Naive B cell (primary cell): ENCODE results near the gene PAX8. TPM values are rescaled to one million over a fixed set of nuclear protein-coding genes. Genes with fewer than 3 reads are reported as not detected.

Source experiments
- ATAC-seq, 2 donors: fragments of 150-1000 bp; cut with Tn5 transposase; 2 replicates each; pipeline ENCODE4 v1.10.0; 2021; ENCODE audit warnings: low read depth in 2 of 2, mild to moderate bottlenecking in 2 of 2, moderate library complexity in 2 of 2
- DNase-seq: peaks from one replicate; pipeline ENCODE4 v3.0.0; 2022
- H3K27ac Mint-ChIP-seq, 6 donors: one replicate each; pipeline ENCODE4 v1.8.0; 2020 to 2022; ENCODE audit warnings: mild to moderate bottlenecking in 6 of 6, mixed read lengths in 6 of 6, moderate library complexity in 5 of 6, inconsistent platforms in 2 of 6
- H3K27me3 Mint-ChIP-seq, 3 donors: one replicate each; pipeline ENCODE4 v1.8.0; 2021 to 2022; ENCODE audit warnings: mixed read lengths in 3 of 3, mild to moderate bottlenecking in 1 of 3
- H3K36me3 Mint-ChIP-seq, 2 donors: one replicate each; pipeline ENCODE4 v1.8.0; 2020 to 2022; ENCODE audit warnings: mixed read lengths in 2 of 2, inconsistent platforms in 1 of 2, mild to moderate bottlenecking in 1 of 2
- H3K4me1 Mint-ChIP-seq, 3 donors: one replicate each; pipeline ENCODE4 v1.8.0; 2020 to 2022; ENCODE audit warnings: mixed read lengths in 3 of 3, inconsistent platforms in 1 of 3, mild to moderate bottlenecking in 1 of 3, moderate library complexity in 1 of 3
- H3K4me3 Mint-ChIP-seq, 8 donors: one replicate each; pipeline ENCODE4 v1.8.0; 2020 to 2022; ENCODE audit warnings: mild to moderate bottlenecking in 8 of 8, mixed read lengths in 8 of 8, moderate library complexity in 8 of 8, inconsistent platforms in 2 of 8
- H3K9me3 Mint-ChIP-seq, 7 donors: one replicate each; pipeline ENCODE4 v1.8.0; 2020 to 2022; ENCODE audit warnings: mixed read lengths in 7 of 7, mild to moderate bottlenecking in 5 of 7, inconsistent platforms in 2 of 7, moderate library complexity in 1 of 7
- polyA plus RNA-seq, 6 donors: library from polyadenylated mRNA; unstranded; fragments of 300-500 nt; fragmentation: Illumina TruSeq; gene quantifications; one replicate each; pipeline ENCODE4 v1.2.3, GENCODE V29; 2021; ENCODE audit warnings: low read depth in 6 of 6

Gene PAX8
- polyA plus RNA-seq, 6 donors from 2014 or later = 0.11 to 0.49 (median 0.38) TPM; not detected in 2

- Mint-ChIP-seq H3K36me3 (peaks cover 7 to 8% of the 10 kb centered on the region in 2 donors), H3K4me3 (peak overlapping the region; percentile 80 to 98 (median 91)), H3K27me3 (no peaks in the 10 kb centered on the region), H3K27ac (peak overlapping the region; percentile 55 to 99 (median 96)), H3K9me3 (peaks cover 0 to 4% (median 0%) of the 10 kb centered on the region in 7 donors), H3K4me1 (peaks cover 75 to 87% (median 87%) of the 10 kb centered on the region in 3 donors)
- ATAC-seq = no peak
- no peak for DNase-seq
Measured at GRCh38 chr2:113172721-113173541, 105.8 kb downstream of the PAX8 start.

DNA sequence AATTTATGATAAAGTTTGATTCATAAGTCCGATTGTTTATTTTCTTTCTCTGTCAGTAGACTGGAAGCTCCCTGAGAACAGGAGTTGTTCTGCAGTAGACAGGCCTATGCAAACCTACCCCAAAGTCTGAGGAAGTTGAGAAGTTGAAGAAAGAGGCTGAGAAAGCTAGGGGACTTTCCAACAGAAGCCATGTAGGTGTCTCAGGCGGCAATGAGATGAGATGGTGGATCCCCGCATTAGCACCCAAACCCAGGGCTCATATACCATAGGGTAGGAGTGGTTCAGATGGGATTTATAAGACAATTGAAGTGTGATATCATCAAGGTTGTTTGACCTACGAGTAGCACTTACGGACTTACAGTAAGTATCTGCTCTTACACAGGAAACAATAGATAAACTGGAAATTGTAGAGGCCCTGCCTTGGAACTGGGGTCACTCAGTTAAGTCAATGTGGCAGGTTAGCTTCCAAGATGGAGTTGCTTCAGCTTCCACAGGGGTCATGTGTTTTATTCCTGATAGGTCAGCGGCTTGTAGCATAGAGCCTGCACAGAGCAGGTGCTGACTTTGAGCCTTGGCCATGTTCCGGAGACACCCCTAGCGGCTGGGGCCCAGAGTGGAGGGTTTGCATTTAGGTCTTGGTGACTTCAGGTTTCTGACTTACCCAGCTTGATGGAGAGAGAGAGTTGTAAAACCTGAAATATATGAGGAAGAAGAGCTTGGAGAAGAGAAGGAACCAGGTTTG lies 107.2 kb downstream of the PAX8 start:
- ATAC-seq (no peak), DNase-seq (no peak)
- Mint-ChIP-seq H3K9me3 (peaks cover 0 to 4% (median 0%) of the 10 kb centered on the region in 7 donors), H3K4me3 (peak overlapping the region; percentile 41 to 92 (median 62)), H3K4me1 (peaks cover 69 to 89% (median 84%) of the 10 kb centered on the region in 3 donors), H3K36me3 (peaks cover 7 to 8% of the 10 kb centered on the region in 2 donors), H3K27ac (peak overlapping the region; percentile 33 to 99 (median 93)), H3K27me3 (no peaks in the 10 kb centered on the region)

DNA sequence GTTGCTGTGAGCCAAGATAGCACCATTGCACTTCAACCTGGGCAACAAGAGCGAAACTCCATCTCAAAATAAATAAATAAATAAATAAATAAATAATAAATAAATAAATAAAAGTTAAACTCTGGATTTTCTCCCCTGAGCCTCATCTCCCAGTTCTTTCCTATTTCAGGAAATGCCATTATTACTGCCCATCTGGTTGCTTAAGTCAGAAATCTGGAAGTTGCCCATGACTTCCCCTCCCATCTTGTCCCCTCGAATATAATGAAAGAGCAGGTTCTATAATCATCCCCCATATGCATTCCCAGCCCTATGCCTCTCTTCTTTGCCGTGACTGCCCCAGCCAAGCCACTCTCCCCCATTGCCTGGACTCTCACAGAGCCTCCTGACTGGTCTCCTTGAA lies 109.1 kb downstream of the PAX8 start:
- H3K4me3 Mint-ChIP-seq = peak overlapping the region in 6 of 8 donors; percentile 5 to 77 (median 50)
- H3K36me3 Mint-ChIP-seq = peaks cover 0 to 4% of the 10 kb centered on the region in 2 donors
- H3K4me1 Mint-ChIP-seq = peaks cover 61 to 77% (median 70%) of the 10 kb centered on the region in 3 donors
- ATAC-seq = no peak
- no peak for DNase-seq
- no peaks in the 10 kb centered on the region for H3K27me3 Mint-ChIP-seq
- H3K9me3 Mint-ChIP-seq = no peaks in the 10 kb centered on the region
- peak overlapping the region in 5 of 6 donors; percentile 71 to 87 (median 78) for H3K27ac Mint-ChIP-seq

GRCh38 chr2:113169002-113169530 lies 109.7 kb downstream of the PAX8 start:
- peaks cover 0 to 4% of the 10 kb centered on the region in 2 donors for H3K36me3 Mint-ChIP-seq
- no peaks in the 10 kb centered on the region for H3K9me3 Mint-ChIP-seq
- H3K27ac Mint-ChIP-seq = peak overlapping the region; percentile 73 to 92 (median 83)
- H3K4me3 Mint-ChIP-seq = peak overlapping the region in 7 of 8 donors; percentile 10 to 77 (median 58)
- no peaks in the 10 kb centered on the region for H3K27me3 Mint-ChIP-seq
- DNase-seq (peak; percentile 56), ATAC-seq (peak; percentile 71 to 72)
- H3K4me1 Mint-ChIP-seq = peaks cover 61 to 77% (median 73%) of the 10 kb centered on the region in 3 donors

DNA sequence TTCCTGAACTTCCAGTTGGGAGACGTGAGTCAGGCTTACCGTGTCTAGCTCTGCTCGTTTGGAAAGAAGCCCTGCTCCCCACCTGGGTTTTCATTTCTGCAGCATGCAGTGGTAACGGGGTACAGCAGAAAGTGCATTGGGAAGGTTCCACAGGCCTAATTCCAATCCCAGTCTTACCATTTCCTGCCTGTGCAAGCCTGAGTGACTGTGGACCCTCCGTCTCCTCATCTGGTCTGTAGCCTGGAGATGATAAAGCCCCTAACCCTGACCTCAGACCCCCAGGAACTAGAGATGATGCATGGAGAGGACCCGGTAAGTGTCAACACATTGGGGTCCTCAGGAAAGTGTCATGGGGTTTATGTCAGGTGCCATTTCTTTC lies 110.8 kb downstream of the PAX8 start:
- H3K36me3 Mint-ChIP-seq = peaks cover 0 to 5% of the 10 kb centered on the region in 2 donors
- H3K9me3 Mint-ChIP-seq = no peaks in the 10 kb centered on the region
- H3K4me3 Mint-ChIP-seq = peak overlapping the region in 3 of 8 donors; percentile 8 to 53 (median 36)
- DNase-seq (no peak), ATAC-seq (no peak)
- no peaks in the 10 kb centered on the region for H3K27me3 Mint-ChIP-seq
- H3K27ac Mint-ChIP-seq = peak overlapping the region in 4 of 6 donors; percentile 33 to 82 (median 72)
- peaks cover 51 to 68% (median 64%) of the 10 kb centered on the region in 3 donors for H3K4me1 Mint-ChIP-seq

- H3K27me3 Mint-ChIP-seq = no peaks in the 10 kb centered on the region
- H3K4me3 Mint-ChIP-seq = no peak overlapping the region
- H3K36me3 Mint-ChIP-seq = peaks cover 0 to 8% of the 10 kb centered on the region in 2 donors
- H3K9me3 Mint-ChIP-seq = no peaks in the 10 kb centered on the region
- ATAC-seq (no peak), DNase-seq (no peak)
- H3K27ac Mint-ChIP-seq = peak overlapping the region; percentile 18 to 83 (median 66)
- H3K4me1 Mint-ChIP-seq = peaks cover 45 to 68% (median 63%) of the 10 kb centered on the region in 3 donors
Measured at GRCh38 chr2:113167115-113167932, 111.4 kb downstream of the PAX8 start.

DNA sequence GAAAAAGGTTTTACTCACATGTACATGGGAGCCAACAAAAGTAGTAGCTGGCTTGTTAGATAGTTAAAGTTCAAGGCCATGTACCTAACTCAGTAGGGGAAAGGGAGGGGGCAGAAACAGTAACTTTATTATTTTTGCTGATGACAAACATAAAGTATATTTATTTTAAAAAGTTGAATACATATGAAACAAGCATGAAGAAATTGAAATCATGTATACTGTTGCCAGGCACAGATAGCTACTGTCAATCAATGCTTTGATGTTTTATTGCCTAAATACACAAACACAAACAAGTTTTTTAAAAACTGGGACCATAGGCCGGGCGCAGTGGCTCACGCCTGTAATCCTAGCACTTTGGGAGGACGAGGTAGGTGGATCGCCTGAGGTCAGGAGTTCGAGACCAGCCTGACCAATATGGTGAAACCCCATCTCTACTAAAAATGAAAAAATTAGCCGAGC lies 112.5 kb downstream of the PAX8 start:
- peaks cover 0 to 6% of the 10 kb centered on the region in 2 donors for H3K36me3 Mint-ChIP-seq
- H3K27me3 Mint-ChIP-seq = no peaks in the 10 kb centered on the region
- peak overlapping the region in 1 of 6 donors; percentile 59 for H3K27ac Mint-ChIP-seq
- peaks cover 37 to 57% (median 52%) of the 10 kb centered on the region in 3 donors for H3K4me1 Mint-ChIP-seq
- DNase-seq (no peak), ATAC-seq (no peak)
- no peak overlapping the region for H3K4me3 Mint-ChIP-seq
- H3K9me3 Mint-ChIP-seq = no peaks in the 10 kb centered on the region

Other genes with a start within 250 kb of the PAX8 start
- not detected for gene IL36B, start 226.1 kb downstream of the PAX8 start, polyA plus RNA-seq
- not detected for gene IL36RN, start 219.7 kb downstream of the PAX8 start, polyA plus RNA-seq
- not detected for gene IL1F10, start 211.0 kb downstream of the PAX8 start, polyA plus RNA-seq
- under 1 TPM in 2 of 6 donors, not detected in 4; 0.14 to 0.29 TPM for gene IL1RN, start 151.3 kb downstream of the PAX8 start, polyA plus RNA-seq
- 10 to 100 TPM; 16.2 to 47.5 (median 29.1) TPM for gene PSD4, start 105.0 kb downstream of the PAX8 start, polyA plus RNA-seq
- 10 to 100 TPM; 29.0 to 47.0 (median 34.0) TPM for gene ZNG1B, start 158.8 kb upstream of the PAX8 start, polyA plus RNA-seq
- gene FOXD4L1, start 219.7 kb upstream of the PAX8 start, polyA plus RNA-seq = not detected